ENCODE data around the gene FKBP11. TPM values are rescaled to one million over a fixed set of nuclear protein-coding genes. Genes with fewer than 3 reads are reported as not detected.
A peak's percentile ranks its signal among the peaks of the same experiment; 100 is the strongest.

Gene FKBP11
- polyA plus RNA-seq, 1 experiment: 85.9 TPM

GRCh38 chr12:48938805-48939204, 13.5 kb upstream of the FKBP11 start:
- no peak overlapping the region for H3K27ac ChIP-seq (ENCODE audit: low read depth, low read length)
- POLR2A ChIA-PET: interaction anchor here (0.6 to 1.2 kb wide), 2 partner anchors 75 to 86 kb away, joined by 3 to 5 read pairs; no protein-coding TSS in a partner anchor
- no peak for DNase-seq (ENCODE audit: low read depth, low spot score)
- H3K27me3 ChIP-seq (ENCODE audit: control insufficient read depth, insufficient read depth, low read length): no peaks in the 10 kb centered on the region
- CTCF ChIA-PET: interaction anchor here (2.0 to 2.6 kb wide), 3 partner anchors 9 to 86 kb away, joined by 7 to 41 read pairs (median 9); no protein-coding TSS in a partner anchor
- H3K9me3 ChIP-seq (ENCODE audit: control insufficient read depth, insufficient read depth, low read length): no peaks in the 10 kb centered on the region
- no peak overlapping the region for H3K4me3 ChIP-seq (ENCODE audit: low read depth, low read length)
- TF ChIP-seq CTCF (IDR thresholded peaks at IDR 0.05; ENCODE audit: low read depth, low read length): no peak

- ChIA-PET POLR2A (interaction anchor here (2.2 kb wide), 1 partner anchor 12 kb away, joined by 8 read pairs; the partner anchor contains the start of gene FKBP11), CTCF (interaction anchor here (0.9 to 9.7 kb wide), 15 partner anchors 9 to 85 kb away, joined by 3 to 140 read pairs (median 6); partner anchors contain the start of genes ARF3, DDX23 and FKBP11)
- Histone ChIP-seq H3K27ac (ENCODE audit: low read depth, low read length) (no peak overlapping the region), H3K27me3 (ENCODE audit: control insufficient read depth, insufficient read depth, low read length) (no peaks in the 10 kb centered on the region), H3K4me3 (ENCODE audit: low read depth, low read length) (no peak overlapping the region), H3K9me3 (ENCODE audit: control insufficient read depth, insufficient read depth, low read length) (no peaks in the 10 kb centered on the region)
- TF ChIP-seq CTCF (IDR thresholded peaks at IDR 0.05; ENCODE audit: low read depth, low read length): peak; percentile 22; the same call in 1 of the 2 replicates
- DNase-seq (ENCODE audit: low read depth, low spot score): no peak
Measured at GRCh38 chr12:48937170-48937569, 11.9 kb upstream of the FKBP11 start.

GRCh38 chr12:48936379-48936979, 11.2 kb upstream of the FKBP11 start:
- Histone ChIP-seq H3K9me3 (ENCODE audit: control insufficient read depth, insufficient read depth, low read length) (no peaks in the 10 kb centered on the region), H3K27ac (ENCODE audit: low read depth, low read length) (no peak overlapping the region), H3K27me3 (ENCODE audit: control insufficient read depth, insufficient read depth, low read length) (no peaks in the 10 kb centered on the region), H3K4me3 (ENCODE audit: low read depth, low read length) (no peak overlapping the region)
- CTCF ChIA-PET: interaction anchor here (0.6 to 9.7 kb wide), 41 partner anchors 9 to 183 kb away, joined by 3 to 140 read pairs (median 4); partner anchors contain the start of genes ARF3, DDX23 and FKBP11
- TF ChIP-seq CTCF (IDR thresholded peaks at IDR 0.05; ENCODE audit: low read depth, low read length): peak; percentile 95
- POLR2A ChIA-PET: interaction anchor here (1.0 to 2.2 kb wide), 3 partner anchors 11 to 84 kb away, joined by 3 to 8 read pairs (median 4); partner anchors contain the start of genes DDX23 and FKBP11
- peak; percentile 59 for DNase-seq (ENCODE audit: low read depth, low spot score)

- Histone ChIP-seq H3K27me3 (ENCODE audit: control insufficient read depth, insufficient read depth, low read length) (no peaks in the 10 kb centered on the region), H3K4me3 (ENCODE audit: low read depth, low read length) (no peak overlapping the region), H3K27ac (ENCODE audit: low read depth, low read length) (no peak overlapping the region), H3K9me3 (ENCODE audit: control insufficient read depth, insufficient read depth, low read length) (no peaks in the 10 kb centered on the region)
- ChIA-PET POLR2A (interaction anchor here (0.5 to 0.7 kb wide), 2 partner anchors 14 to 47 kb away, joined by 6 to 8 read pairs; no protein-coding TSS in a partner anchor), CTCF (interaction anchor here (0.7 to 9.7 kb wide), 7 partner anchors 8 to 82 kb away, joined by 3 to 140 read pairs (median 4); partner anchors contain the start of genes ARF3, DDX23 and FKBP11)
- no peak for DNase-seq (ENCODE audit: low read depth, low spot score)
- peak; percentile 46 for TF ChIP-seq CTCF (IDR thresholded peaks at IDR 0.05; ENCODE audit: low read depth, low read length)
Measured at GRCh38 chr12:48934312-48934706, 9.0 kb upstream of the FKBP11 start.
